CD1c-positive myeloid dendritic cell (primary cell): ENCODE measurements around the gene TTC6.

Experiments used
- DNase-seq: peaks from one replicate; pipeline ENCODE4 v3.0.0-alpha.2; 2016; ENCODE audit errors: extremely low spot score

The TTC6 gene

GRCh38 chr14:37625597-37626595, 30.5 kb downstream of the TTC6 start:
- no peak for DNase-seq

GRCh38 chr14:37637341-37637740, 41.9 kb downstream of the TTC6 start:
- DNase-seq = no peak

- DNase-seq = no peak
These were observed 43.2 kb downstream of the TTC6 start for GRCh38 chr14:37638599-37638998.

GRCh38 chr14:37641117-37641516, 45.7 kb downstream of the TTC6 start:
- DNase-seq = no peak

- no peak for DNase-seq
These were observed 46.7 kb downstream of the TTC6 start for GRCh38 chr14:37642125-37642524.

GRCh38 chr14:37643701-37644100, 48.3 kb downstream of the TTC6 start:
- DNase-seq = no peak
